Keratinocyte (primary cell): Measurements from ENCODE around the gene PRKACA. TPM values are rescaled to one million over a fixed set of nuclear protein-coding genes. Genes with fewer than 3 reads are reported as not detected.

Source experiments
- DNase-seq: peaks from one replicate; pipeline ENCODE4 v3.0.0-alpha.2; 2011; ENCODE audit warnings: low read depth, missing footprints, low spot score
- FAIRE-seq: peaks from 2 replicates; lab custom pipeline; 2011; peaks lifted over from hg19 to GRCh38; lab: Jason Lieb, UNC
- H2AFZ ChIP-seq: 2 replicates; pipeline ENCODE4 v1.6.0; 2012; ENCODE audit warnings: low read length, control low read depth, inconsistent platforms; ENCODE audit not compliant: control insufficient read depth
- H3K27ac ChIP-seq: 2 replicates; pipeline ENCODE4 v1.5.1; 2011; ENCODE audit warnings: low read length; ENCODE audit not compliant: control insufficient read depth, insufficient read depth
- H3K27me3 ChIP-seq: 3 replicates; pipeline ENCODE4 v1.6.0; 2011; ENCODE audit warnings: low read length; ENCODE audit not compliant: control insufficient read depth, insufficient read depth; ENCODE audit errors: extremely low read depth
- H3K36me3 ChIP-seq, 2 experiments: 2 replicates in 1 of 2; 3 replicates in 1 of 2; pipeline ENCODE4 v1.5.1; 2011; ENCODE audit warnings: low read length in 2 of 2, mild to moderate bottlenecking in 1 of 2; ENCODE audit not compliant: control insufficient read depth in 2 of 2, insufficient read depth in 2 of 2; ENCODE audit errors: extremely low read depth in 1 of 2
- H3K4me1 ChIP-seq: 3 replicates; pipeline ENCODE4 v1.5.1; 2011; ENCODE audit warnings: low read length; ENCODE audit not compliant: control insufficient read depth, insufficient read depth; ENCODE audit errors: extremely low read depth
- H3K4me2 ChIP-seq: 3 replicates; pipeline ENCODE4 v1.6.0; 2011; ENCODE audit warnings: low read depth, low read length; ENCODE audit not compliant: control insufficient read depth, insufficient read depth; ENCODE audit errors: extremely low read depth
- H3K4me3 ChIP-seq, 3 experiments: fragments of 200-600 bp in 1 of 3; sonication (generic) in 1 of 3; 2 replicates in 2 of 3; 3 replicates in 1 of 3; pipeline ENCODE4 v1.5.1; 2011 to 2016; ENCODE audit warnings: low read length in 3 of 3, mild to moderate bottlenecking in 3 of 3, control low read depth in 2 of 3, inconsistent platforms in 1 of 3, low read depth in 1 of 3, mixed read lengths in 1 of 3, mixed run types in 1 of 3, moderate library complexity in 1 of 3; ENCODE audit not compliant: control insufficient read depth in 2 of 3, insufficient read depth in 2 of 3; ENCODE audit errors: extremely low read depth in 1 of 3
- H3K79me2 ChIP-seq: 2 replicates; pipeline ENCODE4 v1.6.0; 2012; ENCODE audit warnings: low read length; ENCODE audit not compliant: control insufficient read depth, insufficient read depth
- H3K9ac ChIP-seq: 3 replicates; pipeline ENCODE4 v1.6.0; 2011; ENCODE audit warnings: low read length; ENCODE audit not compliant: control insufficient read depth, insufficient read depth; ENCODE audit errors: extremely low read depth
- H3K9me1 ChIP-seq: 3 replicates; pipeline ENCODE4 v1.6.0; 2011; ENCODE audit warnings: low read length; ENCODE audit not compliant: control insufficient read depth, insufficient read depth; ENCODE audit errors: extremely low read depth
- H3K9me3 ChIP-seq: 2 replicates; pipeline ENCODE4 v1.5.1; 2012; ENCODE audit warnings: low read depth, low read length; ENCODE audit not compliant: control insufficient read depth
- H4K20me1 ChIP-seq: 3 replicates; pipeline ENCODE4 v1.6.0; 2011; ENCODE audit warnings: low read length; ENCODE audit not compliant: control insufficient read depth, insufficient read depth; ENCODE audit errors: extremely low read depth
- CTCF ChIP-seq, 3 experiments: IDR thresholded peaks in 1 of 3; conservative IDR thresholded peaks in 1 of 3; optimal IDR thresholded peaks in 1 of 3; 2 replicates in 2 of 3; 3 replicates in 1 of 3; pipeline versions ENCODE3 to v1.5.1; 2011; ENCODE audit warnings: low read length in 3 of 3, mild to moderate bottlenecking in 3 of 3, moderate library complexity in 2 of 3, control low read depth in 1 of 3, inconsistent platforms in 1 of 3; ENCODE audit not compliant: insufficient read depth in 2 of 3; ENCODE audit errors: extremely low read depth in 1 of 3
- EZH2 ChIP-seq: IDR thresholded peaks from one replicate; pipeline ENCODE4 v1.6.1; 2012; ENCODE audit warnings: inconsistent platforms, mild to moderate bottlenecking, low read length, moderate library complexity
- dilution Hi-C: fragments of 300-500 bp; cut with MboI; formaldehyde crosslinking; loops from one replicate; pipeline ENCODE4 v1.7.0; 2020; ENCODE audit warnings: low sequenced_read_pairs; ENCODE audit not compliant: extremely low pct_ligation_motif_present
- polyA plus RNA-seq, 5 experiments: library from polyadenylated mRNA; depleted of rRNA in 3 of 5; stranded (reverse) in 3 of 5; stranded (forward) in 1 of 5; unstranded in 1 of 5; fragments of >200 nt; gene quantifications; 1 replicate in 1 of 5; 2 replicates in 3 of 5; 3 replicates in 1 of 5; pipeline versions ENCODE4 v1.2.1 to v1.2.3, GENCODE V29; 2011 to 2012; ENCODE audit warnings: missing spikeins in 2 of 5, low read depth in 1 of 5, low replicate concordance in 1 of 5

The PRKACA gene
- polyA plus RNA-seq, 1 donor (not counting 4 experiments of a cell fraction or from before 2014, with no cell fraction given) = 13.7 TPM

- Histone ChIP-seq H3K4me3 (no peak overlapping the region), H3K9ac (no peak overlapping the region), H3K9me3 (no peaks in the 10 kb centered on the region), H3K4me1 (peaks cover 2% of the 10 kb centered on the region), H3K4me2 (no peak overlapping the region), H2AFZ (no peak overlapping the region), H4K20me1 (no peaks in the 10 kb centered on the region), H3K9me1 (no peaks in the 10 kb centered on the region), H3K79me2 (peaks cover 3% of the 10 kb centered on the region), H3K27me3 (no peaks in the 10 kb centered on the region), H3K36me3 (peaks cover 4 to 6% of the 10 kb centered on the region in 2 experiments), H3K27ac (no peak overlapping the region)
- no peak for DNase-seq
- no peak for TF ChIP-seq CTCF (optimal IDR thresholded peaks at IDR 0.05 in 1 of 3, IDR thresholded peaks at IDR 0.05 in 1 of 3, conservative IDR thresholded peaks at IDR 0.05 in 1 of 3; ENCODE audit: extremely low read depth in 1 of 3, insufficient read depth in 2 of 3, low read length in 3 of 3)
- no peak for TF ChIP-seq EZH2
- FAIRE-seq = no peak
- dilution Hi-C loops = no loop called here
Observed at GRCh38 chr19:14111486-14111885, 6.1 kb downstream of the PRKACA start.

GRCh38 chr19:14110650-14111049 lies 6.9 kb downstream of the PRKACA start:
- no peak for TF ChIP-seq EZH2
- TF ChIP-seq CTCF (optimal IDR thresholded peaks at IDR 0.05 in 1 of 3, IDR thresholded peaks at IDR 0.05 in 1 of 3, conservative IDR thresholded peaks at IDR 0.05 in 1 of 3; ENCODE audit: extremely low read depth in 1 of 3, insufficient read depth in 2 of 3, low read length in 3 of 3) = no peak
- no peaks in the 10 kb centered on the region for H4K20me1 ChIP-seq
- no peak overlapping the region for H3K4me3 ChIP-seq
- H3K9me3 ChIP-seq = no peaks in the 10 kb centered on the region
- H3K27ac ChIP-seq = no peak overlapping the region
- FAIRE-seq = no peak
- no peaks in the 10 kb centered on the region for H3K79me2 ChIP-seq
- no peak overlapping the region for H3K4me2 ChIP-seq
- H2AFZ ChIP-seq = no peak overlapping the region
- H3K4me1 ChIP-seq = no peaks in the 10 kb centered on the region
- no peak for DNase-seq
- peaks cover 4 to 10% of the 10 kb centered on the region in 2 experiments for H3K36me3 ChIP-seq
- dilution Hi-C loops = no loop called here
- H3K9me1 ChIP-seq = no peaks in the 10 kb centered on the region
- H3K9ac ChIP-seq = no peak overlapping the region
- H3K27me3 ChIP-seq = no peaks in the 10 kb centered on the region
